HL-60/S4 treated with retinoic acid at 250 ng/mL for 4 days and 3 days (cell line): Measurements from ENCODE around the gene TP53I13.

ENCODE experiments used
- in situ Hi-C: fragments of 300-500 bp; cut with MboI; formaldehyde crosslinking; loops from 2 replicates; pipeline ENCODE4 v1.7.0; 2022; ENCODE audit warnings: low sequenced_read_pairs

The TP53I13 gene

DNA sequence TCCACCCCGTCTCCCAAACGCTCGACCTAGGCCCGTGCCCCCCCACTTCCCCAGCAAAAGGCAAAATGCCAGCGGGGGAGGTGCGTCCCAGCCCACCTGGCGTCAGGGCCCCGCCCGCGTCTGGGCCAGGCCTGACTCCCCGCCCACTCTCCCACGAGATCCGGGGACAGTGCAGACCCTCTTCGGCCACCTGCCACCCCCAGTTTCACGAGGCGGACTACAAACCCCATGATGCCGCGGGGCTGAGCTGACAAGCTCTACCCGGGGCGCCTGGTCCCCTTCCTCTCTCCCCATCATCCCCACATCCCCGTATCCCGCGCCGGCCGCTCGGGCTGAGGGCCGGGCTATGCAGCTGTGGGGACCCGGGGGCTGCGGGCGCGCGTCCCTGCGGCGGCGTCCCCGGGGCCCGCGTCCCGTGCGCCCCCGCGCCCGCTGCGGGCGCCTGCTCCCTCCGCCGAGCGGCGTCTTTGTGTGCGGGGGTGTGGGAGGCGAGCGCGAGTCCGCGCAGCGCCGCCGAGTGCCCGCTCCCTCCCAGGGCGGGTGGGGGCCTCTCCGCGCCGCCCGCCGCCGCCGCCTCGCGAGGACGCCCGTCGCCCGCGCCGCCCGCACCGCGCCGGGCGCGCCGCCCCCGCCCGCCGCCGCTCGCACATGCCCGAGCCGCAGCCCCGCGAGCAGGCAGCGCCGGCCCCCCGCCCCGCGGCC is 24.5 kb downstream of the TP53I13 start, which contains the start of gene ANKRD13B:
ANKRD13B (plus strand) TSS at position 283 of the 702 bp plus-strand sequence. CDS start 490 bp downstream, outside the sequence.
- in situ Hi-C loops = no loop called here

DNA sequence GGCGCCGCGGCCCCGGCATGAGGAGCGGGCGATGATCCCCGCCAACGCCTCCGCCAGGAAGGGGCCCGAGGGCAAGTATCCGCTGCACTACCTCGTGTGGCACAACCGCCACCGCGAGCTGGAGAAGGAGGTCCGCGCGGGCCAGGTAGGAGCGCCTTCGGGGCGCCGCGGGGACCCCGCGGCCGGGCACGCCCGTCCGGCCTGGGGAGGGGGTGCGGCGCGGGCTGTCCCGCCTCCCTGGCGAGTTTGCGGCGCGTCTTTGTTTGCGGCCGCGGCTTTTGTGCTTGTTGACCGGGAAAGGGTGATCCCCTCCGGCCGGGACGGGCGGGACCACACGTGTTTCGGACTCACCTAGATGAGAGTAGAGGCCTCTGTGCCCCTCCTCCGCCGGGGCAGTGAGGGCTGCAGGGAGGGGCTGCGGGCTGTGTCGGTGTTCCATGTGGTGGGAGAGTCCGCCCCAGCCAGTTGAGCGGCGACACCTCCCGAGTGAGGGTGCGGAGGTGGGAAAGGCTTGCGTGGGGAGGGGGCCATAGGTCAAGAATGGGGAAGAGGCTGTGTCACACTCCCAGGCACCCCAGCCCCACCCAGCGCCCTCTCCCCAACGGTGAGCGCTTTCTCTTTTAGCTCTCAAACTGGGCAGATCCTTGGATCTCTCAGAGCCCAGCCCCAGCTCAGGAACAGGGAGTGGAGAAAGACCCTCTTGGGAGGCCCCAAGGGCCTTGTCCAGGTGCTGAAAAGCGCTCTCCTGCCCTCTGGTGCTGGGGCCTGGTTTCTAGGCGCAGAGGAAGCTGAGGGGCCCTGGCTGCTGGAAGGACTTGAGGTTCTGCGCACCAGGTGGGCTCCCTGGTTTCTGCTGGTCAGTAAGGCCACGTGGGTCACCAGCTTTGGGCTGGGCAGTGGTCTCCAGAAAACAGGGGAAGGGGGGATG is 25.4 kb downstream of the TP53I13 start:
- in situ Hi-C loops = no loop called here

DNA sequence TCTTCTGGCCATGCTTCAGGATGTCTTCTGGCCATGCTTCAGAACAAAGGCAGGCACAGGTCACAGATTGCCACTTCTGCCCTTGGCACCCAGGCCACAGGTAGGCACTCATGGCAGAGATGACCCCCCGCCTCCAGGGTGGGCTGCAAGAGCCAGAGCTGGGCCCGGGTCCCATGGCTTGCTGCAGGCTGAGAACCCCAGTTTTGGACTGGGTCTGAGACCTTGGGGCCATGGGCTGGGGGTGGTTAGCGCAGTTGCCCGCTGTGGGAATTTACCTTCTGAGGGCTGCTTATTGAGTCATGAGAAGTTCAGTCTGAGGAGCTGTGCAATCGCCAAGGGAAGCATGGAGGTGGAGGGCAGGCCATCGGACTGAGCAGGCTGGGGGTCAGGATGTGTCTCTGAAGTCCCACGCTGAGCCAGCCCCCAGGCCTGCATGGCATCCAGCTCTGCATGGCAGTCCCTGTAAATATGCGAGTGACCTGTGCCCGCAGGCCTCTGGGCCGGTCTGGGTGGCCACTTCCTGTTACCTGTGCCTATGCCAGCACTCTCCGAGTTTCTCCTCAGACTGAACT is 26.1 kb downstream of the TP53I13 start:
- in situ Hi-C loops = no loop called here

DNA sequence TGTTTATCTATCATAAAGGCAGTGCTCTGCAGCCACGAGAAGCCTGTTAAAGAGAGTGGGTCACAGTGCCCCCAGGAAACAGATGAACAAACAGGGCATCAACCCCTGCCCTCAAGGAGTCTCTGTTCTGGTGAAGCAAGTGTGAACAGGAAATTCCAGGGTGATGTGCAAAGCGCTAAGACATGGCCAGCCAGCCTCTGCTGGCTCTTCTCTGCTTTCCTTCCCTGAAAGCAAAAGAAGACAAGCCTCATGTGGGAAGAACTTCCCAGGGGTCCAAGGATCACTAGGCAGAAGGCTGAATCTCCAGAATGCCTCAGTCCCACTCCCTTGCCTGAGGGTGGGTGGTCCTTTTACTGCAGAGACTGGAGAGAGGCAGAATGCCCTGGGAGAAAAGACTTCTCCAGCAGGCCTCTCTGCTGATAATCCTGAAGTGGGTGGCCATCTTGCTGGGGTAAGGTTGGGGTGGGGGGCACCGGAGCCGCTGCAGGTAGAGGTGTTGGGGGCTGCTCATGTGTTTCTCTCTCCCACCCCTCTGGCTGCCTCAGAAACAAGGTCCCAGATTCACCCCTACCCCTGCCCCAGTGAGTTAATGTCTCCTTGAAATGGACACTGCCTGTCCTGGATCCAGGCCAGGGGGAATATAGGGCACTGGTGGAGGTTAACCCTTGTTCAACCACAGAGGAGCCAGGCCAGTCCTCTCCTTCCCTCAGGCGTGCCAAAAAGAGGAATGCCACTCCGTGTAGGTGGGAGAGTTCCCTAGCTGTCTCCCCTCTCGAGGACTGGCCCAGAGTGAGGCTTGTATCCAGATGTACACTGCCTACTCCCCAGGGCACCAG is 26.8 kb downstream of the TP53I13 start:
- in situ Hi-C loops = no loop called here

DNA sequence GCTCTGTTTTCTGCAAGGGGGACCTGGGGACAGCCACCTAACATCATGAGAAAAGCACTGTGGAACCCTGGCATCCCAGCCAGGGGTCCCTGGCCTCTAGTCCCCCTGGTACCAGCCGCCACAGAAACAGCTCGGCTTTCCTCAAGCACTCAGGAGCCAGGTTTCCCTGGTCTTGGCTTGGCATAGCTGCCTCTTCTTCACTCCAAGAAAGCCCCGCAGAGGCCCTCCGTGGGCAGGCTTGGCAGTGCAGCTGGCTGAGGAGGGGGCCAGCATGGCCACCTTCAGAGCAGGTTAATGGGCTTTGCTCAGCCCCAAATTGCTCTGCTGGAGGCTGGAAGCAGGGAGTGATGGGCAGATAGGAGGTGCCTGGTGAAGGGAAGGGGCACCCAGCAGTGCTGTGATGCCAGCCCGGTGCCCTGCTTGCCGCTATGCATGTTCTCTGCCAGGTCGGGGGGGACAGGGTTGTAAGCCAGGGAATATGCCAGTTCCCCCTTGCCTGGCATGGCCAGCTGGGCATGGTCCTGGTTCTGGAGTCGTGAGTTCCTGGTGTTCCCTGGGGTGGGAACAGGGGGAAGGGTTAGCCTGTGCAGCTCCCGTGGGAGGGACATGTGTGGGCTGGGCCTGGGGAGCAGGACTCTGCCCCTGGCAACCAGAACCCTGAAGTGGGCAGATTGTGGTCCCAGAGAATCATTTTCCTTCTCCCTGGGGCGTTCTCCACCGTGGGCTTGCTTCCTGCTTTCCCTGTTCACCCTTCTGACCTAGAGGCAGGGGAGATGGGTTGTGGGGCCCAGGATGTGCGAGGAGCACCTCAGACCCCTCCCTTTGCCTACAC is 27.7 kb downstream of the TP53I13 start:
- in situ Hi-C loops = no loop called here

DNA sequence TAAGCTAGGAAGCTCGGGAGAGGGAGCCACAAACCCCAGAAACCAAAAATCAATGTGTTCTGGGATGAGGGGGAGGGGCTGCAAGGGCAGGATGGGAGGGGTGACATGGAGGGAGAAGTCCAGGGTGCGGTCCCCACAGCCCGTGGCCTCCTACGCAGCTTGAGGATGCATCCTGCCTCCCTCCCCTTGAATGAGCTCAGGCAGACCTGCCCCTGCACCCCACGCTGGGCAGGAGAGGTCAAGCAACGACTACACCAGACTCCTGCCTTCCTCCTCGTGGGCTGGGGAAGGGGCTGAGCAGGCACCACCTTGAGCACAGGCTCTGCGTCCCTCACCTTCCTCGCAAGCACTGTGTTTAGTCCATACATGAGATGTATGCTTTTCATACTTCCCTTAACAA is 28.3 kb downstream of the TP53I13 start:
- in situ Hi-C loops = no loop called here

DNA sequence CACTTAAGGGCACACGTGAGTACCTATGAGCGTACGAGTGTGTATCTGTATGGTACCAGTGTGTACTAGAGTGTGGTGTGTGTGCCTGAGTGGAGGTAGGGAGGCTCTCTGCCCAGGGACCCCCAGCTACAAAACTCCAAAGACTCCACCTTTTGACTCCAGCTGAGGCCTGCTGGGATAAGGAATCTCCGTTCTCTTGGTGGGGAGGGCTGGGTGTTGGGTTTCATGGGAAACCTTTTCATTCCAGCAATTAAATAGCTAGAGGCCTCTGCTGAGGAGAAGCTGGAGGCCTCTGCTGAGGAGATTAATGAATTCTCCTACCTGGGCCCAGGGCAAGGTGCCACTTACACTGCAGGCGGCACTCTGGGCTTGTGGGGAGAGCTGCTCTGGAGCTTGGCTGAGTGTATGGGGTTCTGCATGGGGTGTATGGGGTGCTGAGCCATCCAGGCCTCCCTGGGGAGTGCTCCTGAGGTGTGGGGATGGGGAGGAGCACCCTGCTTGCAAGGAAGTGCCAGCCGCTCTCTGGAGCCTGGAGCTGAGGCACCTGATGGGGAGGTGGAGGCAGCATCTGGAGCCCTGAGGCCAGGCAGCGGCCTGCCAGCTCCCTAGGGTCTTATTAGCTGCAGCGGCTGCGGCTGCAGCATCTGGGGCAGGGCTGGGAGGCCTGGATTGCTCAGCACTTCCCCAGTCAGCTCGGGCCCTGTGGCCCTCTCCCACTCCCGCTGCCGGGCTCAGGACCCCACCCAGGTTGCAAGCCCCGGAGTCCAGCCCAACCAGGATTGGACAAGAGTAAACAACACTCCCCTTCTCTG is 29.1 kb downstream of the TP53I13 start:
- in situ Hi-C loops = no loop called here

DNA sequence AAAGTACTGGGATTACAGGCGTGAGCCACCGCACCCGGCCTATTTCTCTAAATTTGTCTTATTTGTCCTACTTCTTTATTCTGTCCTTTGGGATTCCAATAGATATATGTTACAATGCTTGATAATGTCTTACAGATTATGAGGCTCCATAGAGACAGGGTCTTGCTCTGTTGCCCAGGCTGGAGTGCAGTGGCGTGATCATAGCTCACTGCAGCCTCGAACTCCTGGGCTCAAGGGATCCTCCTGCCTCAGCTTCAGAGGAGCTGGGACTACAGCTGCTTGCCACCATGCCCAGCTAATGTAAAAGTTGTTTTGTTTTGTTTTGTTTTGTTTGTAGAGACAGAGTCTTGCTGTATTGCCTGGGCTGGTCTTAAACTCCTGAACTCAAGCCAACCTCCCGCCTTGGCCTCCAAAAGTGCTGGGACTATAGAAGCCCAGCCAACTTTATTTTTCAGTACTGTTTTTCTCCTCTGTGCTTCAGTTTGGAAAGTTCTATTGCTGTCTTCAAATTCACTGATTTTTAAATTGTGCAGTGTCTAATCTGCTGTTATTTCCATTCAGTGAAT is 34.7 kb downstream of the TP53I13 start:
- in situ Hi-C loops = no loop called here

DNA sequence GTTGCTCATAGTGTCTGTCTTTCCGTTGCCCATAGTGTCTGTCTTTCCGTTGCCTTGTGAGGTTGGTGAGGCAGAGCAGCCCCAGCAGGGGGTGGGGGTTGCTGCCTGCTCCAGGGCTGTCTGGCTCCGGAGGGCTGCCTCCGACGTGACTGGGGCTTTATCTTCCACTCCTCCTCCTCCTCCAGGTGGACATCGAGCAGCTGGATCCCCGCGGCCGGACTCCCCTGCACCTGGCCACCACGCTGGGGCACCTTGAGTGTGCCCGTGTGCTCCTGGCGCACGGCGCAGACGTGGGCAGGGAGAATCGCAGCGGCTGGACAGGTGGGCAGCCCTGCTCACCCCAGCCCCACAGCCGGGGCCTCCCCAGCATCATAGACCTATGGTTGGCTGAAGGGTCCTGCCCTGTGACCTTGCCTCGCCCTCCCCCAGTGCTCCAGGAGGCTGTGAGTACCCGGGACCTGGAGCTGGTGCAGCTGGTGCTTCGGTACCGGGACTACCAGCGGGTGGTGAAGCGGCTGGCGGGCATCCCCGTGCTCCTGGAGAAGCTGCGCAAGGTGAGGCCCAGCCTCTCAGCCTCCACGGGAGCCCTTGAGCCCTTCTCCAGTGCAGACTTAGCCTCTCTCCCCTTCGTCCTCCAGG is 39.2 kb downstream of the TP53I13 start:
- in situ Hi-C loops = no loop called here

DNA sequence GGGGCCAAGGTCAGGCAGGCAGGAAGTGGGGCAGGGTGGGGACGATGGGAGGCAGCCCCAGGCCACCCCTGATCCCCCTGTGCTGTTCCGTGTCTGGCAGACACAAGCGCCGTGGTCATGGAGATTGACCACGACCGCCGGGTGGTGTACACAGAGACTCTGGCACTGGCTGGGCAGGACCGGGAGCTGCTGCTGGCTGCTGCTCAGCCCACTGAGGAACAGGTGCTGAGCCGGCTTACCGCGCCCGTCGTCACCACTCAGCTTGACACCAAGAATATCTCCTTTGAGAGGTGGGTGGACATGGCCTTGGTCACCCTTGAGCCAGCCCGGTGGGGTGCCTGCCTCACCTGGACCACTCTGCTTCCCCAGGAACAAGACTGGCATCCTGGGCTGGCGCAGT is 40.5 kb downstream of the TP53I13 start:
- in situ Hi-C loops = no loop called here

DNA sequence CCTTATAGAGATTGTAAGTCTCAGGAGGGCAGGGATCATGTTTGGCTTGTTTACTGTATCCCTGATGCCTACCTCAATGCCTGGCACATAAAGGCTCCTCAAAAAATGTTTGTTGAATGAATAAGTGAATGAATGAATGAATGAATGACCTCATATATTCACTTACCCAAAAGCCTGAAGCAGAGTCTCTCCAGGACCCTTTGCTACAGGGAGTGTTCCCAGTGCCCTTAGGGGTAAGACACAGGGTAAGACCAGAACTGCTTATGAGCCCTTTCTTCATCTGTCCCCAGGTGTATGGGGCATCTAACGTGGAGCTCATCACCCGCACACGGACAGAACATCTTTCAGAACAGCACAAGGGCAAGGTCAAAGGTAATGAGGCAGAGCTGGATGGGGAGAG is 41.9 kb downstream of the TP53I13 start:
- in situ Hi-C loops = no loop called here

DNA sequence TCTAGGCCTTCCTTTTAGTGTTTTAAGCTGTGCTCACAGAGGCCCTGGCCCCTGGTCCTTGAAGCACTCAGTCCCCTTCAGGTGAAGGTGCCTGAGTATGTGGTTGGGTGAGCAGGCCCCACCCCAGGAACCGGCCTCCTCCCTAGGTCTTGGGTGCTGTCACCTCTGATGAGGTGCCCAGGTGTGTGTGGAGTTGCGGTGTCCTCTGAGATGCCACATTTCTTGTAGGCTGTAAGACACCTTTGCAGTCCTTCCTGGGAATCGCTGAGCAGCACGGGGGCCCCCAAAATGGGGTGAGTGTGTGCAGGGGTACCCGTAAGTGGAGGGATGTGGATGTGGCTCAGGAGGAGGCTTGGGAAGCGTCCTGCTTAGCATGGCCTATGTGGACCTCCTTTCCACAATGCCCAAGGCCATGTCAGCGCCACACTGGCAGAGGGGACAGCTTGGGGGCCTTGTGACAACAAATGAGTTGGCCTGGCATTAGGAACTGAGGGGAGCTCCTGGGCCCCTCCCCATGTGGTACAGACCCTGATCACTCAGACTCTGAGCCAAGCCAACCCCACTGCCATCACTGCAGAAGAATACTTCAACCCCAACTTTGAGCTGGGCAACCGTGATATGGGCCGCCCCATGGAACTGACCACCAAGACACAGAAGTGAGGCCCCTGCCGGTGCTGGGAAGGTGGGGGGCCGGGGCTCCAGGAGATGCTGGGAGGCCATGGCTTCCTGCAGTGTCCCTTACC is 43.0 kb downstream of the TP53I13 start:
- in situ Hi-C loops = no loop called here

DNA sequence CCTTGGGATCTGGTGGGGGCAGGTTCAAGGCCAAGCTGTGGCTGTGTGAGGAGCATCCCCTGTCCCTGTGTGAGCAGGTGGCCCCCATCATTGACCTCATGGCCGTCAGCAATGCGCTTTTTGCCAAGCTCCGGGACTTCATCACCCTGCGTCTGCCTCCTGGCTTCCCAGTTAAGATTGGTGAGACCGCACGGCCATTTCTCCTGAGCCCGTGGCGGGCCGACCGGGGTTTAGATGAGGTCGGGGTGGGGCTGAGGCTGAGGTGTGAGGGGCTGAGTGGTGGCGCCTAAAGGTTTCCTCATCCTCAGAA is 43.5 kb downstream of the TP53I13 start:
- in situ Hi-C loops = no loop called here

DNA sequence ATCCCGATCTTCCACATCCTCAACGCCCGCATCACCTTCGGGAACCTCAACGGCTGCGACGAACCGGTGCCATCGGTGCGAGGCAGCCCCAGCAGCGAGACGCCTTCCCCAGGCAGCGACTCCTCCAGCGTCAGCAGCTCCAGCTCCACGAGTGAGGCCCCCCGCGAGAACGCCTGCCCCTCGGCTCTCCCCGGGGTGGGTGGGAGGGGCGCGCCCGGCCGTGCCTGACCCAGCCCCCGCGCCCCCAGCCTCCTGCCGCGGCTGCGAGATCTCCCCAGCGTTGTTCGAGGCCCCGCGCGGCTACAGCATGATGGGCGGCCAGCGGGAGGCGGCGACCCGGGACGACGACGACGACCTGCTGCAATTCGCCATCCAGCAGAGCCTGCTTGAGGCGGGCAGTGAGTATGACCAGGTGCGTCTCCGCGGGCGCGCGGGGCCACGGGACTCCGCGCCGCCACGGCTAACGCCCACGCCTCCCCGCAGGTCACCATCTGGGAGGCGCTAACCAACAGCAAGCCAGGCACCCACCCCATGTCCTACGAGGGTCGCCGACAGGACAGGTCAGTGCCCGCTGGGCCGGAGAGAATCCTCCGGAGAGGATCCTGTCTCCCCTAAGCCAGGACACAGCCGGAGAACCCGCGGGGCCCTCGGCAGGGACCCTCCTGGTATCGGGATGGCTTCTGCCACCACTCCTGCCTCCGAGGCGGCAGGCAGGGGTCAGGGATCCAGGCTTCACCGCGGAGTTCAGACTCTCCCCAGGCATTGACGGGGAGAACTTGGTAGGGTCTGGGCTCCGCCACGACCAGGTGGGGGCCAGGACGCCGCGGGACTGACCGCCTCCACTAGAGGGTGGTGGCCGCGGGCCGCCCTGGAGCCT is 44.1 kb downstream of the TP53I13 start:
- in situ Hi-C loops = no loop called here

DNA sequence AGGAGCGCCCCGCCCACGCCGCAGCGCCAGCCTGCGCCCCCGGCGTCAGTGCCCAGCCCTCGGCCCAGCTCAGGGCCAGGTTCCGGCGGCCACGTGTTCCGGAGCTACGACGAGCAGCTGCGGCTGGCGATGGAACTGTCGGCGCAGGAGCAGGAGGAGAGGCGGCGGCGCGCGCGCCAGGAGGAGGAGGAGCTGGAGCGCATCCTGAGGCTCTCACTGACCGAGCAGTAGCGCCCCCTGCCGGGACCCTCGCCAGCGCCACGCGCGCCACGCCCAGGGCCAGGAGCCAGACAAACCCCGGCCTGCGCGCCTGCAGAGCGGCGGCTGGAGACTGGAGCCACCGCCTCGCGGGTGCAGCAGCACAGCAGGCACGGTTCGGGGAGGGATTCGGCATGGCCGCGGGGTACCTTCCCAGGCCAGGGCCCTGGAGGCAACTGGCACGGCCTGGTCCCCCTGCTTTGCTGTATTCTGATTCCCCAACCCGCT is 44.9 kb downstream of the TP53I13 start:
- in situ Hi-C loops = no loop called here

DNA sequence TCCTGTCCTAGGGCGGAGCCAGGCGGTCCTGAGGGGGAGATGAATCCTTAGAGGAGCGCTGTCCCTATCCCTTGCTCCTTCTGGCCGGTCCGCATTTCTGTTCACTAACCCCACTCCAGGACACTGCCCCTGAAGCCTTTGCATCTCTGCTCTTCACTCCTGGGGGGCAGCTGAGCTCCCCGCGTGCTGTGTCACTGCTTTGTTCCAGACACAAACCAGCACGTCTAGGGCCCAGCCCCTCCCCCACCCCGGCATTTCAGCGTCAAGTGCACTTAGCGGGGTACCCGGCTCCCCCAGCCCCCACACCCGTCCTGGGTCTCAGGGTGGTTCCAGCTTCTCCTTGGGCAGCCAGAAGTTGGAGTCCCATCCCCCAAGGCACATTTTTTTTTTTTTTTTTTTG is 45.4 kb downstream of the TP53I13 start:
- in situ Hi-C loops = no loop called here
